Activated CD4-positive, alpha-beta T cell treated with anti-CD3 and anti-CD28 coated beads, Interleukin-2, amount 50 U/mL, for 24 hours (primary cell): ENCODE measurements around the gene MAFB.

Experiments
- DNase-seq, 2 donors: peaks; one replicate each; pipeline ENCODE4 v3.0.0-alpha.2; 2020; ENCODE audit warnings: low read depth in 1 of 2, low spot score in 1 of 2

Gene MAFB

GRCh38 chr20:40663304-40663790 is 25.7 kb downstream of the MAFB start:
- DNase-seq = no peak

- no peak for DNase-seq
These were observed 29.5 kb downstream of the MAFB start for GRCh38 chr20:40659567-40659966.

DNA sequence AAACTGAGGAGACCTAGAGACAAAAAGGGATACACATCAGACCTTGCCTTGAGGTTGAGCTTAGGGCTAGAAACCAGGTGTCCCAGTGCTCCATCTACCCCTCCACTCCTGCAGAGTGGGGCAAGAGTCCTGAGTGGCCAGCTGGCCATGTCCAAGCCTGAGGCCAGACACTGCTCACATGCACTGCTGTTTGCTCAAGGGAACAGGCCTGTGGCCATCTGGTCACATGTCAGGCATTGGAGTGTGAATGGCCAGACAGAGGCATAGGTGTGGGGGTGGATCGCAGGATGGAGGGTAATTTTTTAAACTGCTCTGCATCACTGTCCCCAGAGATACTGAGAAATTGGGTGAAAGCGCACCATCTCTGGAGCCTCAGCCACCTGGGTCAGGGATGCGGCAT is 30.5 kb downstream of the MAFB start:
- no peak for DNase-seq

DNA sequence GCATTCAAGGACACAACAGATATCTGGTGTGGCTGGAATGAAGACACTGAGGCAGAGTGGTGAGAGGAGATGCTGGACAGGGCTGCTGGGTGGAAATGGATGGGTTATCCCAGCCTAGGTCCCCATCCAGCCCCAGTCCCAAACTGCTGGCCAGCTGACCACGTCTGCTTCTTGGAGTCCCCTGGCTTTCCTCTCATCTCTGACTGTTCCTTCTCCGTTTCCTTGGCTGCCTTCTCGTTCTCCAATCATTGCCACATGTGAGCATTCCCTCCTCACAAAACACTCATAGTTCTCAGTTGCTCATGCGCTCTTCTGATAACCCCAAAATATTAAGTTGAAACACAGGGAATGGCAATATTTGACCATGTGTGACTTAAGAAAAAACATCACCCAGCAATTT is 31.5 kb downstream of the MAFB start:
- DNase-seq = no peak

- DNase-seq = no peak
These were observed 33.6 kb downstream of the MAFB start for GRCh38 chr20:40655451-40655850.

DNA sequence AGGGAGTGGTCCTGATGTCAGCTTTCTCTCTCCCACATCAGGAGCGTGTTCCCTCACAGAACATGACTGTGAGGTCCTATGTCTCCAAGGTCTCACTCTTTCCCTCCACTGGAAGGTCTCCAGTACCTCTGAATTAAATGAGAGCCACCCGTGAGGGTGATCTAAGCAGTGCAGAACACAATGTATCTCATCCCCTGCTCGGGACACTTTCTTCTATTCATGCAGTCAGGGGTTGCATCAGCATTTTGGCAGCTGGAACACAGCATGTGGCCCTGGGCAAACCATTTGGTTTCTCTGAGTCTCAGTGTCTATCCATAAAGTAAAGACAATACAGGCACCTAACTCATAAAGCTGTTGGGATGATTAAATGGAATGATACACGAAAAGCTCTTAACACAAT is 34.2 kb downstream of the MAFB start:
- no peak for DNase-seq

- no peak for DNase-seq
These were observed 36.5 kb downstream of the MAFB start for GRCh38 chr20:40652441-40652987.

DNA sequence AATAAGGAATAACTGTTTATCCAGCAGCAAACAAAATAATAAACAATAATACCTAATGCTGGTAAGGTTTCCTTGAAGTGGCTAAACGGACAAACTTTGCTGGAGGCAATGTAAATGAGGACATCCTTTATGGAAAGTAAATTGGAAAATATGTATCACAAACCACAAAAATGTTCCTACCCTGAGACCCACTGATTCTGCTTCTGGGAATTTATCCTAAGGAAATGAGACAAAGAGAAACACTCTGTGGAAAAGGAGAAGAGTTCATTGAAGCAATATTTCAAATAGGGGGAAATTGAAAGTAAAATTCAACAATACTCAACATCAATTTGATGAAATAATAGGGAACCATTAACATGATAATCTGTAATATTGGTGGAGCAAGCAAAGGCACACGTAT is 37.9 kb downstream of the MAFB start:
- DNase-seq = no peak

GRCh38 chr20:40650707-40651106 is 38.3 kb downstream of the MAFB start:
- DNase-seq = no peak

- DNase-seq = no peak
These were observed 40.6 kb downstream of the MAFB start for GRCh38 chr20:40648210-40649072.

- DNase-seq = no peak
These were observed 42.2 kb downstream of the MAFB start for GRCh38 chr20:40646813-40647212.

DNA sequence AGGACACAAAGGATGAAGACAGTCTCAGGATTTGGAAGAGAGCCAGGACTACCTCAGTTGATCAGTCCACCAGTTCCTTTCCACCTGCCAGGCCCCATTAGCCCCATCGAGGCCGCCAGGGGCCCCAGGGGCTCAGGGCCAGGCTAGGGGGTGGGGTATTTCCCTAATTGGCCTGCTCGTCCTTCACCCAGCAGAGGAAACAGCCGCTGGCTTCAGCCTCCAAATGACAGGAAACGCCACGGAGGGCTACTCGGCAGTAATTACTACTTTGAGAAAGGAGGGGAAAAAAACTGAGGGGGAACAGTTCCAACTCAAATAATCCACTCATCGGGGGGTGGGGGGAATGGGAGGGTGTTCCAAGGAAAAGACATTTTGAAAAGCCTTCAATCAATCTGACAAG is 42.7 kb downstream of the MAFB start:
- no peak for DNase-seq

- no peak for DNase-seq
These were observed 44.2 kb downstream of the MAFB start for GRCh38 chr20:40644863-40645262.

GRCh38 chr20:40643891-40644290 is 45.1 kb downstream of the MAFB start:
- no peak for DNase-seq

DNA sequence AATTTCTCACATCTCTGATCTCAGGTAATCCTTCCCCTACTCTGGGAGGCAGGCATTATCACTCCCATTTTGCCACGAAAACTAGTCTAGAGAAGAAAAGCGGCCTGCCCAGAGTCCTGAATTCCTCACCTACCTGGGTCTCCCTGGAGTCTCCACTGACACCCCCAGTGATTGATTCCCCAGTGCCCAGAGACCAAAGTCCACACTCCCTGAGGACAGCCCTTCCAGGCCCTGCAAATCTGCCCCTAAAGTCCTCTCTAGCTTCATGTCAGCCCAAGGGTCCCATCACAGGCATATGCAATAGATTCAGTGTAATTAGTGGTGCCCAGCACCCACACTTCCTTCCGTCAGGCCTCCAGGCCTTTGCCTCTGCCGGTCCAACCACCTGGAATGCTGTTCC is 47.2 kb downstream of the MAFB start:
- no peak for DNase-seq

- no peak for DNase-seq
These were observed 47.8 kb downstream of the MAFB start for GRCh38 chr20:40641202-40641601.

GRCh38 chr20:40640667-40641066 is 48.4 kb downstream of the MAFB start:
- DNase-seq = no peak

- no peak for DNase-seq
These were observed 49.2 kb downstream of the MAFB start for GRCh38 chr20:40639676-40640355.

GRCh38 chr20:40639132-40639531 is 49.9 kb downstream of the MAFB start:
- no peak for DNase-seq

- no peak for DNase-seq
These were observed 50.6 kb downstream of the MAFB start for GRCh38 chr20:40638414-40638813.

GRCh38 chr20:40637176-40637575 is 51.9 kb downstream of the MAFB start:
- DNase-seq = no peak

GRCh38 chr20:40636486-40636885 is 52.5 kb downstream of the MAFB start:
- DNase-seq = no peak
